GM12891 (cell line): ENCODE data around the gene SLIT1.

Experiments
- PAX5 ChIP-seq: IDR thresholded peaks from 2 replicates; pipeline ENCODE4 v1.6.1; 2011; ENCODE audit warnings: low read length, moderate library complexity, mild to moderate bottlenecking; ENCODE audit not compliant: insufficient read depth, severe bottlenecking
- POLR2A ChIP-seq: IDR thresholded peaks from 2 replicates; pipeline ENCODE4 v1.6.1; 2011; ENCODE audit warnings: low read depth, low read length, control low read depth
- POLR2AphosphoS5 ChIP-seq: IDR thresholded peaks from 2 replicates; pipeline ENCODE4 v1.6.1; 2011; ENCODE audit warnings: low read depth, low read length, control low read depth
- POU2F2 ChIP-seq: IDR thresholded peaks from 2 replicates; pipeline ENCODE4 v1.6.1; 2011; ENCODE audit warnings: low read depth, mild to moderate bottlenecking, control low read depth, low read length, moderate library complexity
- TAF1 ChIP-seq: IDR thresholded peaks from 2 replicates; pipeline ENCODE4 v1.6.1; 2011; ENCODE audit warnings: low read depth, low read length, control low read depth

- TF ChIP-seq POLR2AphosphoS5 = no peak
- no peak for TF ChIP-seq POU2F2
- TF ChIP-seq POLR2A = no peak
- TF ChIP-seq TAF1 = no peak
- TF ChIP-seq PAX5 = no peak
Observed at GRCh38 chr10:97179731-97180362, 5.9 kb downstream of the SLIT1 start.
